ENCODE data around the gene CWF19L1.

CWF19L1 gene

DNA sequence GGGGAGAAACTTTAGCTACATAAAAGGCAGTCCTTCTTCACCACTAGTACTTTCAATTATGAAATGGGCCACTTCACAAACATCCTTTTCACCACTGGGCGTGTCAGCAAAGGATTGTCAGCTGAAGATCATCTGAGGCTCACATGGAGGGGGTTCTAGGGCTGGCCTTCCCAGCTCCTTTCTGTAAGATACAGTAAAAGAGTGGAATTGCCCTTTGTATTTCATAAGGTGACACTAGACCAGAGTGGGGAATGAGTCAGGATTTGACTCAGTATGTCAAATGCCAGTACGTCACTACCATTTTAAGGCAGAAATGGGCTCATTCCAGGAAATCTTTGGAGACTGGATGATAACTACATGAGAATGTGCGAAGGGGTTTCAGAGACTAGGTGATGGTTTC lies 40.2 kb upstream of the CWF19L1 start:
- no peak for TF ChIP-seq EZH2 (IDR thresholded peaks at IDR 0.05; ENCODE audit: borderline replicate concordance, low read length)
- TF ChIP-seq, protein P1, sequence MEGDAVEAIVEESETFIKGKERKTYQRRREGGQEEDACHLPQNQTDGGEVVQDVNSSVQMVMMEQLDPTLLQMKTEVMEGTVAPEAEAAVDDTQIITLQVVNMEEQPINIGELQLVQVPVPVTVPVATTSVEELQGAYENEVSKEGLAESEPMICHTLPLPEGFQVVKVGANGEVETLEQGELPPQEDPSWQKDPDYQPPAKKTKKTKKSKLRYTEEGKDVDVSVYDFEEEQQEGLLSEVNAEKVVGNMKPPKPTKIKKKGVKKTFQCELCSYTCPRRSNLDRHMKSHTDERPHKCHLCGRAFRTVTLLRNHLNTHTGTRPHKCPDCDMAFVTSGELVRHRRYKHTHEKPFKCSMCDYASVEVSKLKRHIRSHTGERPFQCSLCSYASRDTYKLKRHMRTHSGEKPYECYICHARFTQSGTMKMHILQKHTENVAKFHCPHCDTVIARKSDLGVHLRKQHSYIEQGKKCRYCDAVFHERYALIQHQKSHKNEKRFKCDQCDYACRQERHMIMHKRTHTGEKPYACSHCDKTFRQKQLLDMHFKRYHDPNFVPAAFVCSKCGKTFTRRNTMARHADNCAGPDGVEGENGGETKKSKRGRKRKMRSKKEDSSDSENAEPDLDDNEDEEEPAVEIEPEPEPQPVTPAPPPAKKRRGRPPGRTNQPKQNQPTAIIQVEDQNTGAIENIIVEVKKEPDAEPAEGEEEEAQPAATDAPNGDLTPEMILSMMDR (IDR thresholded peaks at IDR 0.05; ENCODE audit: low read length), result no peak
- no peaks in the 10 kb centered on the region for H3K36me3 ChIP-seq (ENCODE audit: insufficient read depth, low read length)
- no peak overlapping the region for H3K9ac ChIP-seq (ENCODE audit: low read length)
- H3K9me3 ChIP-seq (ENCODE audit: low read length), result no peaks in the 10 kb centered on the region
- no peak overlapping the region for H3K4me2 ChIP-seq (ENCODE audit: low read length)
- no peaks in the 10 kb centered on the region for H3F3A ChIP-seq (ENCODE audit: insufficient read depth, low read length)
- H3K79me2 ChIP-seq (ENCODE audit: insufficient read depth, low read length), result no peaks in the 10 kb centered on the region
- H4K20me1 ChIP-seq (ENCODE audit: insufficient read depth, low read length), result no peaks in the 10 kb centered on the region
- no peak overlapping the region for H3K4me3 ChIP-seq (ENCODE audit: low read depth, low read length, poor library complexity, severe bottlenecking)
- no peaks in the 10 kb centered on the region for H3K27me3 ChIP-seq (ENCODE audit: insufficient read depth, low read length)
- no peaks in the 10 kb centered on the region for H3K9me2 ChIP-seq (ENCODE audit: low read depth, low read length)
- H3K4me1 ChIP-seq (ENCODE audit: insufficient read depth, low read length, severe bottlenecking), result no peaks in the 10 kb centered on the region
- H3K27ac ChIP-seq (ENCODE audit: low read depth, low read length, poor library complexity, severe bottlenecking), result no peak overlapping the region
- no peak overlapping the region for H2AFZ ChIP-seq (ENCODE audit: low read length)

DNA sequence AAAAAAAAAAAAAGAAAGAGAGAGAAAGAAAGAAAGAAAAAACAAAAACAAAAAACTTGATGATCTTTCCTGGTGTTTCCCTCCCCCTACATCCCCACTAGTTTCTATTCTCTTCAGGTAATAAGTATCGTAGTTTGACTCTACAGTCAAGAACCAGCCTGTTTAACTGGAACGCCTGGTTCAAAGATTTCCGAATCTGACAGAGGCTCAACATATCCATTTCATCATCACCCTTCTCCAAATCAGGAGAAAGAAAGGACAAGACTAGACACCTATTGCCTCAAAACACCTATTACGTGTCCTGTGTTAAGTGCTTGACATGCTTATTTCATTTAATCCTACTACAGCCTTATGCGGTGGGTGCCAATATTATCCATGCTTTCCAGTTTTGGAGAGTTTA lies 39.4 kb upstream of the CWF19L1 start:
- H3K4me2 ChIP-seq (ENCODE audit: low read length), result no peak overlapping the region
- no peaks in the 10 kb centered on the region for H3K36me3 ChIP-seq (ENCODE audit: insufficient read depth, low read length)
- no peak for TF ChIP-seq EZH2 (IDR thresholded peaks at IDR 0.05; ENCODE audit: borderline replicate concordance, low read length)
- TF ChIP-seq, protein P1 (IDR thresholded peaks at IDR 0.05; ENCODE audit: low read length), result no peak
- no peaks in the 10 kb centered on the region for H3K4me1 ChIP-seq (ENCODE audit: insufficient read depth, low read length, severe bottlenecking)
- no peaks in the 10 kb centered on the region for H3K9me2 ChIP-seq (ENCODE audit: low read depth, low read length)
- no peak overlapping the region for H2AFZ ChIP-seq (ENCODE audit: low read length)
- H3K79me2 ChIP-seq (ENCODE audit: insufficient read depth, low read length), result no peaks in the 10 kb centered on the region
- H3K9me3 ChIP-seq (ENCODE audit: low read length), result no peaks in the 10 kb centered on the region
- H3K4me3 ChIP-seq (ENCODE audit: low read depth, low read length, poor library complexity, severe bottlenecking), result no peak overlapping the region
- no peaks in the 10 kb centered on the region for H3F3A ChIP-seq (ENCODE audit: insufficient read depth, low read length)
- H3K27ac ChIP-seq (ENCODE audit: low read depth, low read length, poor library complexity, severe bottlenecking), result no peak overlapping the region
- no peaks in the 10 kb centered on the region for H4K20me1 ChIP-seq (ENCODE audit: insufficient read depth, low read length)
- H3K9ac ChIP-seq (ENCODE audit: low read length), result no peak overlapping the region
- no peaks in the 10 kb centered on the region for H3K27me3 ChIP-seq (ENCODE audit: insufficient read depth, low read length)

DNA sequence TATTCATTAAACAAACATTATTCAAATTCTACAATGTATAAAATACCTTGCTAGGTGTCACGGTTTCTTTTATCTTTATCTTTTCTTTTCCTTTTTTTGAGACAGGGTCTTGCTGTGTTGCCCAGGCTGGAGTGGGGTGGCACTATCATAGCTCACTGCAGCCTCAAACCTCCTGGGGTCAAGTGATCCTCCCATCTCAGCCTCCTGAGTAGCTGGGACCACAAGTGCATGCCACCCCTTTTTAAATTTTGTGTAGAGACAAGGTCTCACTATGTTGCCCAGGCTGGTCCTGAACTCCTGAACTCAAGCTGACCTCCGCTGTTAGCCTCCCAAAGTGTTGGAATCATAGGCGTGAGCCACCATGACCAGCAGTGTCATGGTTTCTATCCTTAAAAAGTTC lies 37.0 kb upstream of the CWF19L1 start:
- Histone ChIP-seq H3K9me2 (ENCODE audit: low read depth, low read length) (no peaks in the 10 kb centered on the region), H3K27me3 (ENCODE audit: insufficient read depth, low read length) (no peaks in the 10 kb centered on the region), H3K4me2 (ENCODE audit: low read length) (no peak overlapping the region)

More for the DNA sequence above, 37.0 kb upstream of the CWF19L1 start:
- Histone ChIP-seq H4K20me1 (ENCODE audit: insufficient read depth, low read length) (no peaks in the 10 kb centered on the region), H3K9ac (ENCODE audit: low read length) (no peak overlapping the region), H3F3A (ENCODE audit: insufficient read depth, low read length) (no peaks in the 10 kb centered on the region), H2AFZ (ENCODE audit: low read length) (no peak overlapping the region), H3K36me3 (ENCODE audit: insufficient read depth, low read length) (no peaks in the 10 kb centered on the region), H3K79me2 (ENCODE audit: insufficient read depth, low read length) (no peaks in the 10 kb centered on the region), H3K4me1 (ENCODE audit: insufficient read depth, low read length, severe bottlenecking) (no peaks in the 10 kb centered on the region), H3K9me3 (ENCODE audit: low read length) (no peaks in the 10 kb centered on the region), H3K27ac (ENCODE audit: low read depth, low read length, poor library complexity, severe bottlenecking) (no peak overlapping the region), H3K4me3 (ENCODE audit: low read depth, low read length, poor library complexity, severe bottlenecking) (no peak overlapping the region)
- TF ChIP-seq EZH2 (IDR thresholded peaks at IDR 0.05; ENCODE audit: borderline replicate concordance, low read length), result no peak
- TF ChIP-seq, protein P1 (IDR thresholded peaks at IDR 0.05; ENCODE audit: low read length), result no peak
